DND-41 (cell line): ENCODE data around the gene CEP85.

Experiments used
- CTCF ChIP-seq: IDR thresholded peaks from 2 replicates; pipeline ENCODE4 v1.5.1; 2012; ENCODE audit warnings: borderline replicate concordance, low read length, moderate library complexity, mild to moderate bottlenecking; ENCODE audit not compliant: poor library complexity, severe bottlenecking; ENCODE audit errors: extremely low read depth
- EZH2 ChIP-seq: IDR thresholded peaks from 3 replicates; pipeline ENCODE4 v1.6.1; 2012; ENCODE audit warnings: borderline replicate concordance, low read depth, mild to moderate bottlenecking, moderate library complexity, low read length, inconsistent platforms; ENCODE audit not compliant: severe bottlenecking

DNA sequence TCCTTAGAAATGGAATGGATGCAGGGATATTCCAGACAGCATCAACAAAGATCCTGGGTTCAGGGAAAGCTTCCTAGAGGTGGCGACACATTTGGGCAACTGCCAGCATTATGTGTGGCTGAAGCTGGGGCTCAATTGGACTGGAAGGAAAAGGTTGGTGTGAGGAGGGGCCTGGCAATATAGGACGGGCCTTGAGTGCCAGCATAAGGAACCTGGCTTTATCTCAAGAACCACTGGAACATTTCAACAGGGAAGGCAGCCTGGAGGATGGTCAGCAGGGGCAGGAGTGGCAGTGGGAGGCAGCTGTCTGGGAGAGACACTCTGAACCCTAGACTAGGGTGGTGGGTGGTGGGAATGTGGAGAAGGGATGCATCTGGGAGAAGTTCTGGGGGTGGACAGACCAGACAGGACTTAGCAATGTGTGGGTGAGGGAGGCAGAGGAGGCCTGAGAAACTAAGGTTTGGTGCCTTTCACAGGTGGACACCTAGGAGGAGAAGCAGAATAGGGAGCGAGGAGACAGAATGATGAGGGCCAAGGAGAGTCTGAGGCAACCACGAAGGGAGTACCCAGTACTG is 49.4 kb downstream of the CEP85 start:
- TF ChIP-seq CTCF (no peak), EZH2 (no peak)
